HepG2 (cell line): ENCODE measurements around the gene SLC6A7. TPM values are rescaled to one million over a fixed set of nuclear protein-coding genes. Genes with fewer than 3 reads are reported as not detected.

Experiments
- ATAC-seq: fragments of 200-7000 bp; cut with Tn5 transposase; 3 replicates; pipeline ENCODE4 v1.9.1; 2020; ENCODE audit warnings: mild to moderate bottlenecking, moderate library complexity
- BruUV-seq: library from RNA; stranded (reverse); fragments of 400-500 nt; replicated peaks from 2 replicates; lab custom pipeline; 2021; lab: Mats Ljungman, UMichigan
- CTCF ChIA-PET: fragments of 300-600 bp; formaldehyde crosslinking; extraction: SDS; loops from one replicate; lab custom pipeline; 2021; ENCODE audit warnings: low total read pairs, inconsistent platforms, low intra/inter-chr PET ratio; lab: Yijun Ruan, JAX
- POLR2A ChIA-PET: fragments of 350-600 bp; sonication (Branson Sonifier 250); formaldehyde crosslinking; loops from one replicate; lab custom pipeline; 2020; ENCODE audit warnings: antibody characterized with exemption, inconsistent platforms; lab: Yijun Ruan, JAX
- DNase-seq: peaks from one replicate; pipeline ENCODE4 v3.0.0-alpha.2; 2015; ENCODE audit warnings: low spot score
- FAIRE-seq: peaks from 3 replicates; lab custom pipeline; 2011; peaks lifted over from hg19 to GRCh38; lab: Jason Lieb, UNC
- H2AFZ ChIP-seq: one replicate; pipeline ENCODE4 v1.6.1; 2011; ENCODE audit warnings: low read length, inconsistent platforms
- H3K27ac ChIP-seq: fragments of 300-600 bp; 3 replicates; pipeline ENCODE4 v1.8.0; 2011; ENCODE audit warnings: mixed run types, mild to moderate bottlenecking, mixed read lengths, low read length, inconsistent platforms; ENCODE audit not compliant: insufficient read depth; ENCODE audit errors: extremely low read length
- H3K27me3 ChIP-seq, 2 experiments: fragments of 200-600 bp in 1 of 2; 2 replicates in 1 of 2; 3 replicates in 1 of 2; pipeline versions ENCODE4 v1.6.0 to v1.8.0; 2011; ENCODE audit warnings: low read length in 2 of 2, mild to moderate bottlenecking in 2 of 2, moderate library complexity in 2 of 2, inconsistent platforms in 1 of 2; ENCODE audit not compliant: insufficient read depth in 2 of 2, control insufficient read depth in 1 of 2
- H3K36me3 ChIP-seq, 2 experiments: fragments of 200-600 bp in 1 of 2; replicated peaks in 1 of 2; 2 replicates in 1 of 2; 3 replicates in 1 of 2; pipeline versions ENCODE4 v1.5.1 to v1.8.0; 2011; ENCODE audit warnings: low read length in 2 of 2, inconsistent platforms in 1 of 2; ENCODE audit not compliant: insufficient read depth in 2 of 2, control insufficient read depth in 1 of 2
- H3K4me1 ChIP-seq: 2 replicates; pipeline ENCODE4 v1.5.1; 2012; ENCODE audit warnings: low read length, inconsistent platforms; ENCODE audit not compliant: insufficient read depth
- H3K4me2 ChIP-seq: 2 replicates; pipeline ENCODE4 v1.6.0; 2011; ENCODE audit warnings: low read depth, low read length, inconsistent platforms
- H3K4me3 ChIP-seq, 3 experiments: fragments of 200-600 bp in 1 of 3; sonication (generic), shearing (Covaris generic) in 1 of 3; replicated peaks in 1 of 3; 2 replicates each; pipeline ENCODE4 v1.5.1; 2011 to 2016; ENCODE audit warnings: low read length in 3 of 3, inconsistent platforms in 2 of 3, low read depth in 2 of 3, mild to moderate bottlenecking in 2 of 3, control low read depth in 1 of 3, mixed read lengths in 1 of 3; ENCODE audit not compliant: insufficient read depth in 1 of 3
- H3K79me2 ChIP-seq: one replicate; pipeline ENCODE4 v1.6.1; 2011; ENCODE audit warnings: low read length, inconsistent platforms; ENCODE audit not compliant: insufficient read depth
- H3K9ac ChIP-seq: 2 replicates; pipeline ENCODE4 v1.6.0; 2011; ENCODE audit warnings: mild to moderate bottlenecking, low read depth, low read length, inconsistent platforms; ENCODE audit not compliant: insufficient read depth
- H3K9me3 ChIP-seq: 2 replicates; pipeline ENCODE4 v1.5.1; 2012; ENCODE audit warnings: mild to moderate bottlenecking, low read length
- H4K20me1 ChIP-seq: 2 replicates; pipeline ENCODE4 v1.6.0; 2011; ENCODE audit warnings: inconsistent platforms, mild to moderate bottlenecking, low read length, moderate library complexity; ENCODE audit not compliant: insufficient read depth
- EEA1 ChIP-seq: sonication (generic); formaldehyde crosslinking; IDR thresholded peaks from 2 replicates; pipeline ENCODE4 v1.5.1; 2020; ENCODE audit warnings: mild to moderate bottlenecking, missing genetic modification reagents, borderline replicate concordance
- FIP1L1 ChIP-seq: fragments of 200-400 bp; formaldehyde crosslinking; IDR thresholded peaks from 2 replicates; pipeline ENCODE4 v1.6.1; 2018; ENCODE audit warnings: low read depth, mild to moderate bottlenecking, low read length, moderate library complexity, borderline replicate concordance; ENCODE audit not compliant: insufficient read depth
- GATA4 ChIP-seq: sonication (generic); IDR thresholded peaks from 2 replicates; pipeline ENCODE4 v1.6.1; 2016; ENCODE audit warnings: antibody characterized with exemption, low read depth, borderline replicate concordance
- HOXA9 ChIP-seq: sonication (generic); formaldehyde crosslinking; IDR thresholded peaks from 2 replicates; pipeline ENCODE4 v1.8.1; 2022; ENCODE audit warnings: missing genetic modification reagents, mild to moderate bottlenecking, moderate library complexity, borderline replicate concordance
- MEF2D ChIP-seq: sonication (generic); formaldehyde crosslinking; IDR thresholded peaks from 2 replicates; pipeline ENCODE4 v1.5.1; 2020; ENCODE audit warnings: mild to moderate bottlenecking, missing genetic modification reagents
- REXO4 ChIP-seq: sonication (generic); formaldehyde crosslinking; IDR thresholded peaks from 2 replicates; pipeline ENCODE4 v1.8.0; 2022; ENCODE audit warnings: missing genetic modification reagents, mild to moderate bottlenecking, borderline replicate concordance
- ZFP90 ChIP-seq: sonication (generic); formaldehyde crosslinking; IDR thresholded peaks from 2 replicates; pipeline ENCODE4 v1.8.0; 2022; ENCODE audit warnings: missing genetic modification reagents, mild to moderate bottlenecking, inconsistent platforms, borderline replicate concordance
- ZFY ChIP-seq: sonication (generic); formaldehyde crosslinking; IDR thresholded peaks from 2 replicates; pipeline ENCODE4 v1.4.0; 2020; ENCODE audit warnings: missing genetic modification reagents
- ZNF24 ChIP-seq: fragments of 450-650 bp; IDR thresholded peaks from 2 replicates; pipeline ENCODE4 v1.6.1; 2017; ENCODE audit warnings: antibody characterized with exemption, mild to moderate bottlenecking
- ZNF263 ChIP-seq: sonication (generic); formaldehyde crosslinking; IDR thresholded peaks from 2 replicates; pipeline ENCODE4 v1.4.0; 2020; ENCODE audit warnings: missing genetic modification reagents
- ZNF670 ChIP-seq: sonication (generic); formaldehyde crosslinking; IDR thresholded peaks from 2 replicates; pipeline ENCODE4 v1.8.0; 2022; ENCODE audit warnings: mild to moderate bottlenecking, missing genetic modification reagents, borderline replicate concordance
- ZSCAN29 ChIP-seq: sonication (generic); formaldehyde crosslinking; conservative IDR thresholded peaks from 2 replicates; pipeline ENCODE4 v1.4.0; 2020; ENCODE audit warnings: mild to moderate bottlenecking, missing genetic modification reagents
- WGBS: methylation state at CpG from one replicate; pipeline ENCODE4 v1.1.6; 2017; ENCODE audit warnings: low lambda C conversion rate; 5-methylcytosine and 5-hydroxymethylcytosine counted together
- in situ Hi-C: cut with HindIII; loops from 2 replicates; pipeline ENCODE4 v1.10.0; 2017; ENCODE audit warnings: low pct_unique_long_range_greater_than_20kb; ENCODE audit not compliant: extremely low pct_ligation_motif_present
- intact Hi-C: fragments of 100-400 bp; cut with micrococcal nuclease; formaldehyde crosslinking; loops from one replicate; pipeline ENCODE4 v1.10.0; 2022; ENCODE audit not compliant: unreplicated experiment
- polyA plus RNA-seq, 8 experiments: library from polyadenylated mRNA; depleted of rRNA in 3 of 8; stranded (reverse) in 7 of 8; unstranded in 1 of 8; fragments of >200 nt; fragmentation: Illumina TruSeq in 4 of 8; extraction: Trizol in 4 of 8; gene quantifications; 2 replicates each; pipeline versions ENCODE4 v1.2.1 to v1.2.3, GENCODE V29; 2011 to 2016; ENCODE audit warnings: low read depth in 4 of 8, missing spikeins in 1 of 8, mixed read lengths in 1 of 8; ENCODE audit not compliant: insufficient read depth in 1 of 8
- total RNA-seq, 5 experiments: library from RNA; depleted of rRNA; stranded (reverse); fragments of >200 nt; fragmentation: Illumina TruSeq; extraction: Trizol; gene quantifications; 2 replicates each; pipeline ENCODE4 v1.2.3, GENCODE V29; 2016; ENCODE audit warnings: low read depth in 1 of 5
- TF ChIP-seq, protein P1 (sequence below): sonication (generic); formaldehyde crosslinking; IDR thresholded peaks from 2 replicates; pipeline ENCODE4 v1.4.0; 2020; ENCODE audit warnings: low read depth, mild to moderate bottlenecking, missing genetic modification reagents
- TF ChIP-seq, protein P2 (sequence below): sonication (generic); formaldehyde crosslinking; IDR thresholded peaks from 2 replicates; pipeline ENCODE4 v1.5.0; 2020; ENCODE audit warnings: mild to moderate bottlenecking, missing genetic modification reagents

Gene SLC6A7
- total and polyA plus RNA-seq, 2 of the 13 experiments (the other 11 are each of a cell fraction or from before 2014, with no cell fraction given) = not detected

DNA sequence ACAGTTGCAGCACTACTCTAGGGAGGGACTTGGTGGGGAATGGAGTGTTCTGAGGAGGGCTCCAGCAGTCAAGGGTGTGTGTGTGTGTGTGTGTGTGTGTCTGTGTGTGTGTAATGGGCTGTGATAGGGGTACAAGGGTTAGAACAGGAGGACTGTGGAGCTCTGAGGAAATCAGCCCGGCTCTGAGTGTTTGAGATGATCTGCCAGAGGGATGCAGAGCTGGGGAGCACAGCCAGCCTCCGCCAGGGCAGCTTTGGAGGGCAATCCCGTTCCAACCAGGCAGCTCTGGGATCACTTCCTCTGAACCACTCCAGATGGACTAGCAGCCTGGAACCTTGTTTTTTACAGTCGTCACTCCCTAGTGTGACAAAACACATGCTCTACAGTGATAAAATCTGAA is 3.0 kb upstream of the SLC6A7 start:
- 28% methylated on average over 4 of the region's 4 CpGs for WGBS
- no peaks in the 10 kb centered on the region for H3K36me3 ChIP-seq
- ATAC-seq (no peak), DNase-seq (no peak)
- no peaks in the 10 kb centered on the region for H4K20me1 ChIP-seq
- ChIA-PET POLR2A (interaction anchor here (0.6 to 1.0 kb wide), 2 partner anchors 45 to 50 kb away, joined by 3 read pairs; no protein-coding TSS in a partner anchor), CTCF (interaction anchor here (1.2 kb wide), 1 partner anchor 57 kb away, joined by 4 read pairs; no protein-coding TSS in a partner anchor)
- no peaks in the 10 kb centered on the region for H3K9me3 ChIP-seq
- no peaks in the 10 kb centered on the region for H3K79me2 ChIP-seq
- no peak overlapping the region for H2AFZ ChIP-seq
- H3K4me3 ChIP-seq = no peak overlapping the region
- no TSS peak for BruUV-seq
- no peak for TF ChIP-seq EEA1 (CRISPR knock-in tag)
- TF ChIP-seq ZFY (CRISPR knock-in tag) = no peak
- TF ChIP-seq, protein P1, sequence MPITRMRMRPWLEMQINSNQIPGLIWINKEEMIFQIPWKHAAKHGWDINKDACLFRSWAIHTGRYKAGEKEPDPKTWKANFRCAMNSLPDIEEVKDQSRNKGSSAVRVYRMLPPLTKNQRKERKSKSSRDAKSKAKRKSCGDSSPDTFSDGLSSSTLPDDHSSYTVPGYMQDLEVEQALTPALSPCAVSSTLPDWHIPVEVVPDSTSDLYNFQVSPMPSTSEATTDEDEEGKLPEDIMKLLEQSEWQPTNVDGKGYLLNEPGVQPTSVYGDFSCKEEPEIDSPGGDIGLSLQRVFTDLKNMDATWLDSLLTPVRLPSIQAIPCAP (CRISPR knock-in tag) = no peak
- TF ChIP-seq ZNF263 (CRISPR knock-in tag) = peak; percentile 82
- TF ChIP-seq, all 625 proteins: peak for 1
- in situ Hi-C loops (no loop called here), intact Hi-C loops (no loop called here)
- peaks cover 29% of the 10 kb centered on the region for H3K4me1 ChIP-seq
- FAIRE-seq = no peak
- no peak overlapping the region for H3K9ac ChIP-seq
- H3K4me2 ChIP-seq = no peak overlapping the region; the same call in 1 of the 2 replicates
- H3K27me3 ChIP-seq = peaks cover 4 to 16% of the 10 kb centered on the region in 2 experiments; a peak in 4 of 5 replicates
- no peak overlapping the region for H3K27ac ChIP-seq

DNA sequence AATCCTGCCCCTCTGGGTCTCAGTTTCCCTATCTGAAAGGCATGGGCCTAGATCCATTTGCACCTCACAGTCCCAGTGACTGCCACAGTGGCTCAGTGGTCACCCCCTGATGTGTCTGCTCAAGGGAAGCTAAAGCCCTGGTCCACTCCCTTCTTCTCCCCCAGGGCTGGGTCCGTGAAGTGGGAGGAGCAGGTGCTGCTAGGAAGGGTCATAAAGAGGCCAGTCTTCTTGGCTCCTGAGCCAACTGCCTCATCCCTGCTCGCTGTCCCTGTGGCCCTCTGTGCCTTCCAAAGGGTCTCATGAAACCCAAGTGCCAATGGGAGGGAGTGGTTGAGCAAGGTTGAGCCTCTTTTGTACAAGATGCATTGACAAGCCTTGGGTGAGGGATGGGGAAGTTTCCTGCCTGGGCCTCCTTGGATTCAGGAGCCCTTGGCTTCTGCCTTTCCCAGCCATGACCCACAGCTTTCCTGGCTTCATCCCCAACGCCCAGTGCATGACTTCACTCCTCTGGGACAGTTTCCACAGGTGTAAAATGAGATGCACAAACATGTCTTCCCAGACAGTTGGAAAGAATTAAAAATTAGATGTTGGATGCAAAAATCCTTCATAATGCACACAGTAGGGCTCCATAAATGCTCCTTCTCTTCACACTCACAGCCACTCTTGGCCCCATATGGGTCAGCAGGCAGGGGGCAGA is 1.6 kb upstream of the SLC6A7 start:
- 47% methylated on average over 2 of the region's 3 CpGs for WGBS
- Histone ChIP-seq H3K9me3 (no peaks in the 10 kb centered on the region), H3K27ac (no peak overlapping the region), H4K20me1 (no peaks in the 10 kb centered on the region), H3K4me1 (peaks cover 29% of the 10 kb centered on the region), H3K4me3 (no peak overlapping the region), H3K79me2 (no peaks in the 10 kb centered on the region), H3K9ac (no peak overlapping the region), H2AFZ (no peak overlapping the region), H3K27me3 (peaks cover 0 to 25% of the 10 kb centered on the region in 2 experiments), H3K36me3 (no peaks in the 10 kb centered on the region), H3K4me2 (no peak overlapping the region)
- ChIA-PET POLR2A (no interaction called here), CTCF (no interaction called here)
- DNase-seq (no peak), ATAC-seq (no peak), FAIRE-seq (no peak)
- in situ Hi-C loops = no loop called here
- intact Hi-C loops = no loop called here
- BruUV-seq = no TSS peak
- TF ChIP-seq ZFP90 (CRISPR knock-in tag) = no peak
- TF ChIP-seq FIP1L1 = no peak
- TF ChIP-seq HOXA9 (CRISPR knock-in tag) = no peak
- no peak for TF ChIP-seq ZNF670
- TF ChIP-seq REXO4 (CRISPR knock-in tag) = no peak
- TF ChIP-seq GATA4 = no peak
- no peak for TF ChIP-seq MEF2D
- TF ChIP-seq, protein P2, sequence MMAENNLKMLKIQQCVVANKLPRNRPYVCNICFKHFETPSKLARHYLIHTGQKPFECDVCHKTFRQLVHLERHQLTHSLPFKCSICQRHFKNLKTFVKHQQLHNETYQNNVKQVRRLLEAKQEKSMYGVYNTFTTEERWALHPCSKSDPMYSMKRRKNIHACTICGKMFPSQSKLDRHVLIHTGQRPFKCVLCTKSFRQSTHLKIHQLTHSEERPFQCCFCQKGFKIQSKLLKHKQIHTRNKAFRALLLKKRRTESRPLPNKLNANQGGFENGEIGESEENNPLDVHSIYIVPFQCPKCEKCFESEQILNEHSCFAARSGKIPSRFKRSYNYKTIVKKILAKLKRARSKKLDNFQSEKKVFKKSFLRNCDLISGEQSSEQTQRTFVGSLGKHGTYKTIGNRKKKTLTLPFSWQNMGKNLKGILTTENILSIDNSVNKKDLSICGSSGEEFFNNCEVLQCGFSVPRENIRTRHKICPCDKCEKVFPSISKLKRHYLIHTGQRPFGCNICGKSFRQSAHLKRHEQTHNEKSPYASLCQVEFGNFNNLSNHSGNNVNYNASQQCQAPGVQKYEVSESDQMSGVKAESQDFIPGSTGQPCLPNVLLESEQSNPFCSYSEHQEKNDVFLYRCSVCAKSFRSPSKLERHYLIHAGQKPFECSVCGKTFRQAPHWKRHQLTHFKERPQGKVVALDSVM (CRISPR knock-in tag) = no peak
- TF ChIP-seq ZNF24 = no peak
- no peak for TF ChIP-seq ZSCAN29
